ENCODE data around the gene DOCK1. TPM values are rescaled to one million over a fixed set of nuclear protein-coding genes. Genes with fewer than 3 reads are reported as not detected.

DOCK1 gene
- total and polyA plus RNA-seq, 7 experiments from 2014 or later: 0.11 to 1.2 (median 0.34) TPM; not detected in 2

- no peaks in the 10 kb centered on the region for H3K36me3 ChIP-seq (ENCODE audit: control insufficient read depth in 2 of 3, insufficient read depth in 3 of 3, low read length in 3 of 3)
- H3K27ac ChIP-seq (ENCODE audit: low read depth, low read length): no peak overlapping the region
- no peaks in the 10 kb centered on the region for H3K9me3 ChIP-seq (ENCODE audit: control insufficient read depth in 2 of 3, low read length in 3 of 3)
- peaks cover 0 to 4% (median 0%) of the 10 kb centered on the region in 7 donors for H3K4me1 Mint-ChIP-seq
- intact Hi-C loops (cut with micrococcal nuclease): loop anchor here (10.0 kb wide), 1 partner anchor 109 kb away; no protein-coding TSS in a partner anchor
- ATAC-seq: no peak
- no peak overlapping the region for H3K4me3 ChIP-seq (ENCODE audit: low read length)
- peaks cover 4 to 21% (median 6%) of the 10 kb centered on the region in 5 donors for H3K27me3 Mint-ChIP-seq
- no peak for DNase-seq
- ChIA-PET CTCF (no interaction called here), POLR2A (no interaction called here)
- no peaks in the 10 kb centered on the region for H3K4me1 ChIP-seq (ENCODE audit: control insufficient read depth in 2 of 2, insufficient read depth in 2 of 2, low read length in 2 of 2)
- H3K9me3 Mint-ChIP-seq: peaks cover 0 to 3% (median 0%) of the 10 kb centered on the region in 11 donors
- no peak overlapping the region for H3K4me3 Mint-ChIP-seq
- H3K27ac Mint-ChIP-seq: no peak overlapping the region
- no peaks in the 10 kb centered on the region for H3K27me3 ChIP-seq (ENCODE audit: control insufficient read depth in 2 of 2, insufficient read depth in 2 of 2, low read length in 2 of 2)
- H3K36me3 Mint-ChIP-seq: no peaks in the 10 kb centered on the region
Measured at GRCh38 chr10:127245456-127245855, 340.2 kb downstream of the DOCK1 start.

DNA sequence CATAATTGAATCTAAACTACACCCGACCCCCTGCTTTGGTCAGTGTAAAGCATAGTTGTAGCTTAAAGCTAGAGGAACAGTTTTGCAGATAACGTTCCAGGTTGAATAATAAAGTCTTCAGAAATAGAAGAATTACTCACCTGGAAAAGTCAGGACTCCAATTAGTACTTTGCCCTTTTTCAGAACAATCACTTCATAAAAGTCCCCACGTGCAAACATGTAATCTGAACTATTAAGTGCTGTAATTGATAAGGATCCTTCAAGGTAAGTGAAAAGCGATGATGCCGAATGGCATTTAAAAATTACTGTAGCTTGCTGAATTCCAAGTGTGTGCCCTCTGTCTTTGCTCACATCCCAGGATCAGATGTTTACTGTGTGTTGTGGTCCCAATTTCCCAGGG, 344.8 kb downstream of the DOCK1 start:
- no peak overlapping the region for H3K4me3 Mint-ChIP-seq
- peaks cover 0 to 29% (median 14%) of the 10 kb centered on the region in 5 donors for H3K27me3 Mint-ChIP-seq
- Histone ChIP-seq H3K4me3 (ENCODE audit: low read length) (no peak overlapping the region), H3K27me3 (ENCODE audit: control insufficient read depth in 2 of 2, insufficient read depth in 2 of 2, low read length in 2 of 2) (no peaks in the 10 kb centered on the region), H3K27ac (ENCODE audit: low read depth, low read length) (no peak overlapping the region), H3K9me3 (ENCODE audit: control insufficient read depth in 2 of 3, low read length in 3 of 3) (no peaks in the 10 kb centered on the region), H3K36me3 (ENCODE audit: control insufficient read depth in 2 of 3, insufficient read depth in 3 of 3, low read length in 3 of 3) (no peaks in the 10 kb centered on the region), H3K4me1 (ENCODE audit: control insufficient read depth in 2 of 2, insufficient read depth in 2 of 2, low read length in 2 of 2) (peaks cover 0 to 8% of the 10 kb centered on the region in 2 donors)
- H3K36me3 Mint-ChIP-seq: no peaks in the 10 kb centered on the region
- ChIA-PET POLR2A (no interaction called here), CTCF (no interaction called here)
- peaks cover 8 to 25% (median 11%) of the 10 kb centered on the region in 7 donors for H3K4me1 Mint-ChIP-seq
- H3K9me3 Mint-ChIP-seq: peaks cover 0 to 6% (median 0%) of the 10 kb centered on the region in 11 donors
- ATAC-seq: no peak
- no peak for DNase-seq
- intact Hi-C loops (cut with micrococcal nuclease): no loop called here
- no peak overlapping the region for H3K27ac Mint-ChIP-seq

- H3K9me3 ChIP-seq (ENCODE audit: control insufficient read depth in 2 of 3, low read length in 3 of 3): no peaks in the 10 kb centered on the region
- ATAC-seq (no peak), DNase-seq (no peak)
- Mint-ChIP-seq H3K27ac (no peak overlapping the region), H3K36me3 (no peaks in the 10 kb centered on the region), H3K4me3 (peak overlapping the region in 1 of 10 donors; percentile 44), H3K9me3 (peaks cover 0 to 6% (median 0%) of the 10 kb centered on the region in 11 donors), H3K27me3 (peaks cover 0 to 30% (median 15%) of the 10 kb centered on the region in 5 donors), H3K4me1 (peaks cover 8 to 25% (median 11%) of the 10 kb centered on the region in 7 donors)
- CTCF ChIA-PET: no interaction called here
- intact Hi-C loops (cut with micrococcal nuclease): no loop called here
- H3K36me3 ChIP-seq (ENCODE audit: control insufficient read depth in 2 of 3, insufficient read depth in 3 of 3, low read length in 3 of 3): no peaks in the 10 kb centered on the region
- H3K27me3 ChIP-seq (ENCODE audit: control insufficient read depth in 2 of 2, insufficient read depth in 2 of 2, low read length in 2 of 2): no peaks in the 10 kb centered on the region
- H3K4me1 ChIP-seq (ENCODE audit: control insufficient read depth in 2 of 2, insufficient read depth in 2 of 2, low read length in 2 of 2): peaks cover 0 to 8% of the 10 kb centered on the region in 2 donors
- no peak overlapping the region for H3K4me3 ChIP-seq (ENCODE audit: low read length)
- POLR2A ChIA-PET: no interaction called here
- no peak overlapping the region for H3K27ac ChIP-seq (ENCODE audit: low read depth, low read length)
Measured at GRCh38 chr10:127252818-127253217, 347.6 kb downstream of the DOCK1 start.

GRCh38 chr10:127254276-127254675, 349.0 kb downstream of the DOCK1 start:
- ChIA-PET POLR2A (no interaction called here), CTCF (no interaction called here)
- ATAC-seq (peak; percentile 63), DNase-seq (peak in 1 of 9 donors; percentile 1)
- intact Hi-C loops (cut with micrococcal nuclease): no loop called here
- no peaks in the 10 kb centered on the region for H3K9me3 ChIP-seq (ENCODE audit: control insufficient read depth in 2 of 3, low read length in 3 of 3)
- H3K4me1 ChIP-seq (ENCODE audit: control insufficient read depth in 2 of 2, insufficient read depth in 2 of 2, low read length in 2 of 2): peaks cover 0 to 8% of the 10 kb centered on the region in 2 donors
- Mint-ChIP-seq H3K4me1 (peaks cover 8 to 25% (median 11%) of the 10 kb centered on the region in 7 donors), H3K9me3 (peaks cover 0 to 6% (median 0%) of the 10 kb centered on the region in 11 donors), H3K4me3 (peak overlapping the region in 7 of 10 donors; percentile 0 to 61 (median 22)), H3K36me3 (no peaks in the 10 kb centered on the region), H3K27me3 (peaks cover 0 to 38% (median 25%) of the 10 kb centered on the region in 5 donors), H3K27ac (no peak overlapping the region)
- no peaks in the 10 kb centered on the region for H3K36me3 ChIP-seq (ENCODE audit: control insufficient read depth in 2 of 3, insufficient read depth in 3 of 3, low read length in 3 of 3)
- no peak overlapping the region for H3K4me3 ChIP-seq (ENCODE audit: low read length)
- no peak overlapping the region for H3K27ac ChIP-seq (ENCODE audit: low read depth, low read length)
- H3K27me3 ChIP-seq (ENCODE audit: control insufficient read depth in 2 of 2, insufficient read depth in 2 of 2, low read length in 2 of 2): no peaks in the 10 kb centered on the region

DNA sequence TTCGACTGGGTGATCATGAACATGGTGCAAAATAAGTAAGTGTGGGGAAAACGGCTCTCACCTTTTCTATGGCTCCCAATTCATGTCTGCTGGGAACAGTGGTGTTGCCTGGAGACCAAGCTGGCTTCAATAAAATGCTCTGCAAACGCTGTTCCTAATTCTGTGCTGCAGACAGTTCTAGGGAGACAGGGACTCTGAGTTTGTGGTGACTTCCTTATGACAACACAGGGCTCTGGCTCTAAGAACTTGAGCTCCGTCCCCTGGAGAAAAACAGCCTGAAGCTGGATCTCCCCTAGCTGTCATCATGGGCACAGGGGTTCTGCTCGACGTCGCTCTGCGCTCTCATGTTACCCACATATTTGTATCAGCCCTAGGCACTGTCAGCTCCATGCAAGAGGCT, 352.2 kb downstream of the DOCK1 start:
- Histone ChIP-seq H3K4me3 (ENCODE audit: low read length) (no peak overlapping the region), H3K9me3 (ENCODE audit: control insufficient read depth in 2 of 3, low read length in 3 of 3) (no peaks in the 10 kb centered on the region), H3K27me3 (ENCODE audit: control insufficient read depth in 2 of 2, insufficient read depth in 2 of 2, low read length in 2 of 2) (no peaks in the 10 kb centered on the region), H3K36me3 (ENCODE audit: control insufficient read depth in 2 of 3, insufficient read depth in 3 of 3, low read length in 3 of 3) (no peaks in the 10 kb centered on the region), H3K27ac (ENCODE audit: low read depth, low read length) (no peak overlapping the region), H3K4me1 (ENCODE audit: control insufficient read depth in 2 of 2, insufficient read depth in 2 of 2, low read length in 2 of 2) (peaks cover 0 to 8% of the 10 kb centered on the region in 2 donors)
- Mint-ChIP-seq H3K36me3 (no peaks in the 10 kb centered on the region), H3K27me3 (peaks cover 0 to 32% (median 25%) of the 10 kb centered on the region in 5 donors), H3K9me3 (peaks cover 0 to 24% (median 0%) of the 10 kb centered on the region in 11 donors), H3K4me3 (no peak overlapping the region), H3K27ac (no peak overlapping the region), H3K4me1 (peaks cover 11 to 21% (median 12%) of the 10 kb centered on the region in 7 donors)
- ATAC-seq (no peak), DNase-seq (no peak)
- CTCF ChIA-PET: no interaction called here
- intact Hi-C loops (cut with micrococcal nuclease): no loop called here
- POLR2A ChIA-PET: no interaction called here

DNA sequence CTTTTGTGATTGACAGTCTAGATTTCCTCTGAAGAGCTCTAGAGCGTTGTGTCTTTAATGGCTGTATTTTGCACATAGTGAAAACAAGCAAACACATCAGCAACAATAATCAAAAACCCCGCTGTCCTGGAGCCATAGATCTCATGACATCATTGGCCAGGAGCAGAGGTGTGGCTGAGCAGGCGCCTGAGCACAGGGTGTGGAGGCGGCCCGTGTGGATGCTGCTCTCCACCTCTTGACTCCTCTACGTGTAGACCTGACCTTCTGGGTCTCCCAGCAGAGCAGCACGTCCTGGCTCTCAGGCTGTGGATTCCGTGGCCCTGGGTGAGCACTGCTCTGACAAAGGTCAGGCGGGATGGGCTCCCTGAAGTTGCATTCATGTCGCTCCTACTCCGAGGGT, 354.1 kb downstream of the DOCK1 start:
- peaks cover 0 to 24% (median 0%) of the 10 kb centered on the region in 11 donors for H3K9me3 Mint-ChIP-seq
- no peak overlapping the region for H3K27ac ChIP-seq (ENCODE audit: low read depth, low read length)
- CTCF ChIA-PET: no interaction called here
- H3K9me3 ChIP-seq (ENCODE audit: control insufficient read depth in 2 of 3, low read length in 3 of 3): no peaks in the 10 kb centered on the region
- DNase-seq (no peak), ATAC-seq (no peak)
- peaks cover 0 to 2% of the 10 kb centered on the region in 2 donors for H3K4me1 ChIP-seq (ENCODE audit: control insufficient read depth in 2 of 2, insufficient read depth in 2 of 2, low read length in 2 of 2)
- H3K4me3 Mint-ChIP-seq: no peak overlapping the region
- no peak overlapping the region for H3K4me3 ChIP-seq (ENCODE audit: low read length)
- H3K36me3 ChIP-seq (ENCODE audit: control insufficient read depth in 2 of 3, insufficient read depth in 3 of 3, low read length in 3 of 3): no peaks in the 10 kb centered on the region
- no peak overlapping the region for H3K27ac Mint-ChIP-seq
- H3K27me3 Mint-ChIP-seq: peaks cover 0 to 24% (median 9%) of the 10 kb centered on the region in 5 donors
- POLR2A ChIA-PET: no interaction called here
- peaks cover 3 to 12% (median 5%) of the 10 kb centered on the region in 7 donors for H3K4me1 Mint-ChIP-seq
- H3K36me3 Mint-ChIP-seq: no peaks in the 10 kb centered on the region
- intact Hi-C loops (cut with micrococcal nuclease): no loop called here
- no peaks in the 10 kb centered on the region for H3K27me3 ChIP-seq (ENCODE audit: control insufficient read depth in 2 of 2, insufficient read depth in 2 of 2, low read length in 2 of 2)

GRCh38 chr10:127262606-127263005, 357.4 kb downstream of the DOCK1 start:
- no peaks in the 10 kb centered on the region for H3K36me3 ChIP-seq (ENCODE audit: control insufficient read depth in 2 of 3, insufficient read depth in 3 of 3, low read length in 3 of 3)
- Mint-ChIP-seq H3K4me1 (peaks cover 0 to 5% (median 0%) of the 10 kb centered on the region in 7 donors), H3K9me3 (peaks cover 0 to 22% (median 0%) of the 10 kb centered on the region in 11 donors), H3K36me3 (no peaks in the 10 kb centered on the region), H3K27me3 (peaks cover 2 to 30% (median 20%) of the 10 kb centered on the region in 5 donors), H3K27ac (no peak overlapping the region), H3K4me3 (no peak overlapping the region)
- H3K27ac ChIP-seq (ENCODE audit: low read depth, low read length): no peak overlapping the region
- H3K27me3 ChIP-seq (ENCODE audit: control insufficient read depth in 2 of 2, insufficient read depth in 2 of 2, low read length in 2 of 2): no peaks in the 10 kb centered on the region
- intact Hi-C loops (cut with micrococcal nuclease): no loop called here
- POLR2A ChIA-PET: no interaction called here
- CTCF ChIA-PET: no interaction called here
- H3K9me3 ChIP-seq (ENCODE audit: control insufficient read depth in 2 of 3, low read length in 3 of 3): no peaks in the 10 kb centered on the region
- H3K4me1 ChIP-seq (ENCODE audit: control insufficient read depth in 2 of 2, insufficient read depth in 2 of 2, low read length in 2 of 2): no peaks in the 10 kb centered on the region
- H3K4me3 ChIP-seq (ENCODE audit: low read length): no peak overlapping the region
- ATAC-seq (no peak), DNase-seq (no peak)
